ENCODE measurements around the gene PAQR5. TPM values are rescaled to one million over a fixed set of nuclear protein-coding genes. Genes with fewer than 3 reads are reported as not detected.

Gene PAQR5
- polyA plus RNA-seq, 1 experiment, result 2.8 TPM

DNA sequence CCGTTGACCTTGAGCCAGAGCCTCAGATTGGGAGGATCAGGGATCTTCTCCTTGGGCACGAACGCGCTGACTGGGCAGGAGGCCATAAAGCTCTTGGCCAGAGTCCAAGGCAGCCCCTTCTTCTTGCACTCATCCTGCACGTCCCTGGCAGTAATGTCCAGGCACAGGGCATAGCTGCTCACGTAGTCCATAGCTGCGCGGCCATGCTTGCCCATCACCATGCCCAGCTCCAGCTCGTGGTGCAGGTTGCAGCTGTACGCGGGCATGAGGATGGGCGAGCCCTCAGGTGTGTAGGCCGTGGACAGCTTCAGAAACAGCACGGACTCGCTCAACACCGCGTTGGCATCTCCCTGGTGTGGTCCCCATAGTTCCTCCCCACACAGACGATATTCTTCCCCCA, 136.0 kb downstream of the PAQR5 start:
- H3K36me3 ChIP-seq (ENCODE audit: control insufficient read depth, insufficient read depth, low read length), result no peaks in the 10 kb centered on the region
- DNase-seq (ENCODE audit: low read depth), result no peak
- POLR2A ChIA-PET, result no interaction called here
- H3K4me3 ChIP-seq (ENCODE audit: low read depth, low read length), result no peak overlapping the region
- TF ChIP-seq, protein P1, sequence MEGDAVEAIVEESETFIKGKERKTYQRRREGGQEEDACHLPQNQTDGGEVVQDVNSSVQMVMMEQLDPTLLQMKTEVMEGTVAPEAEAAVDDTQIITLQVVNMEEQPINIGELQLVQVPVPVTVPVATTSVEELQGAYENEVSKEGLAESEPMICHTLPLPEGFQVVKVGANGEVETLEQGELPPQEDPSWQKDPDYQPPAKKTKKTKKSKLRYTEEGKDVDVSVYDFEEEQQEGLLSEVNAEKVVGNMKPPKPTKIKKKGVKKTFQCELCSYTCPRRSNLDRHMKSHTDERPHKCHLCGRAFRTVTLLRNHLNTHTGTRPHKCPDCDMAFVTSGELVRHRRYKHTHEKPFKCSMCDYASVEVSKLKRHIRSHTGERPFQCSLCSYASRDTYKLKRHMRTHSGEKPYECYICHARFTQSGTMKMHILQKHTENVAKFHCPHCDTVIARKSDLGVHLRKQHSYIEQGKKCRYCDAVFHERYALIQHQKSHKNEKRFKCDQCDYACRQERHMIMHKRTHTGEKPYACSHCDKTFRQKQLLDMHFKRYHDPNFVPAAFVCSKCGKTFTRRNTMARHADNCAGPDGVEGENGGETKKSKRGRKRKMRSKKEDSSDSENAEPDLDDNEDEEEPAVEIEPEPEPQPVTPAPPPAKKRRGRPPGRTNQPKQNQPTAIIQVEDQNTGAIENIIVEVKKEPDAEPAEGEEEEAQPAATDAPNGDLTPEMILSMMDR (IDR thresholded peaks at IDR 0.05; ENCODE audit: insufficient read depth, low read depth, low read length), result no peak
- CTCF ChIA-PET, result interaction anchor here (1.4 kb wide), 1 partner anchor 9 kb away, joined by 3 read pairs; no protein-coding TSS in a partner anchor
- no peaks in the 10 kb centered on the region for H3K27me3 ChIP-seq (ENCODE audit: control insufficient read depth, insufficient read depth, low read length)

DNA sequence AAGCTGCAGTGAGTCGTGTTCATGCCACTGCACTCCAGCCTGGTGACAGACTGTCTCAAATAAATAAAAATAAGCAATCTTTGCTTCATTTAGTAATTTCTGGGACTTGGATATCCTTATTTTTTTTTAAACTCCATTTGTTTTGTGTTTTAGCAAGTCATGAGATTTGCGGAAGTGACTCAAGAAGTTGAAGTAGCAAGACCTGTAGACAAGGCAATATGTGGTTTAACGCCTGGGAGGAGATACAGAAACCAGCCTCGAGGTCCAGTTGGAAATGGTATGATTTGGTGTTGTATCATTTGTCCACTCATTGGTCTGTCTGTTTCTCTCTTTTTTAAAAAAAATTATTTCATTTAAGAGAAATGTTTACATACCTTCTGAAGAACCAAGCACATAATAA, 137.3 kb downstream of the PAQR5 start:
- Histone ChIP-seq H3K4me3 (ENCODE audit: low read depth, low read length) (no peak overlapping the region), H3K36me3 (ENCODE audit: control insufficient read depth, insufficient read depth, low read length) (no peaks in the 10 kb centered on the region), H3K27me3 (ENCODE audit: control insufficient read depth, insufficient read depth, low read length) (no peaks in the 10 kb centered on the region)
- DNase-seq (ENCODE audit: low read depth), result no peak
- ChIA-PET POLR2A (no interaction called here), CTCF (interaction anchor here (0.6 kb wide), 1 partner anchor 612 kb away, joined by 3 read pairs; no protein-coding TSS in a partner anchor)
- TF ChIP-seq, protein P1 (IDR thresholded peaks at IDR 0.05; ENCODE audit: insufficient read depth, low read depth, low read length), result no peak

DNA sequence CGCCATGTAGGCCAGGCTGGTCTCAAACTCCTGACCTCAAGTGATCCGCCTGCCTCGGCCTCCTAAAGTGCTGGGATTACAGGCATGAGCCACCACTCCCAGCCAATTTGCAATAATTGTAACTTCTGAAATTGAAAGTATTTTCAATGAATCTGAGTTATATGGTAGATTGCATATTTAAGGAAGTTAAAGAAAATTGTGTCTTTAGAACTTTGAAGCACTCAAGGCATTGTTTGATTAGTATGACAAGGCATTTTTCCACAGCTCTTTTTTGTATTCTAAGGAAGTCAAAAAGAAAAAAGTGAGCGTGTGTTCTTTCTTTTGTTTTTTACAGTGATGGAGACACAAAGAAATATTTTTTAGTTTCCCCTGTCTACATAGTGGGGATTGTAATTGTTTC, 138.2 kb downstream of the PAQR5 start:
- CTCF ChIA-PET, result no interaction called here
- no peak overlapping the region for H3K4me3 ChIP-seq (ENCODE audit: low read depth, low read length)
- peaks cover 1% of the 10 kb centered on the region; the same call in 1 of the 2 replicates for H3K36me3 ChIP-seq (ENCODE audit: control insufficient read depth, insufficient read depth, low read length)
- H3K27me3 ChIP-seq (ENCODE audit: control insufficient read depth, insufficient read depth, low read length), result no peaks in the 10 kb centered on the region
- POLR2A ChIA-PET, result no interaction called here
- TF ChIP-seq, protein P1 (IDR thresholded peaks at IDR 0.05; ENCODE audit: insufficient read depth, low read depth, low read length), result no peak
- no peak for DNase-seq (ENCODE audit: low read depth)

DNA sequence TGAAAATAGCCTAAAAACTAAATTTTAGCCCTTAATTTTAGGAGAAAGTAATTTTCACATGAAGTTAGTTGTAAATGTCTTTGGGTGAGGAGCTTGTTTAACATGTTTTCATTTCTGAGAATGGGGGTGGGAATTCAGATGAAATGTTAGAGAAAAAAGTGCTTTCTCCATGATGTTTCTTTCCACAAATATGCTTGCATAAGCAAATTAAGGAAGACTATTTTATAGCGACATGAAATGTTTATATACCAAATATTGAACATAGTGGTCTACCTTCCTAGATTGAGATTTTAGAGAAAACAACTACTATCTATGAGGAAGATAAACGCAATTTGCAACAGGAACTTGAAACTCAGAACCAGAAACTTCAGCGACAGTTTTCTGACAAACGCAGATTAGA, 140.9 kb downstream of the PAQR5 start:
- TF ChIP-seq, protein P1 (IDR thresholded peaks at IDR 0.05; ENCODE audit: insufficient read depth, low read depth, low read length), result no peak
- Histone ChIP-seq H3K4me3 (ENCODE audit: low read depth, low read length) (no peak overlapping the region), H3K27me3 (ENCODE audit: control insufficient read depth, insufficient read depth, low read length) (no peaks in the 10 kb centered on the region), H3K36me3 (ENCODE audit: control insufficient read depth, insufficient read depth, low read length) (peaks cover 1% of the 10 kb centered on the region; the same call in 1 of the 2 replicates)
- ChIA-PET CTCF (interaction anchor here (0.6 to 1.3 kb wide), 2 partner anchors 23 to 26 kb away, joined by 3 to 6 read pairs; partner anchors contain the start of gene KIF23), POLR2A (no interaction called here)
- DNase-seq (ENCODE audit: low read depth), result no peak

DNA sequence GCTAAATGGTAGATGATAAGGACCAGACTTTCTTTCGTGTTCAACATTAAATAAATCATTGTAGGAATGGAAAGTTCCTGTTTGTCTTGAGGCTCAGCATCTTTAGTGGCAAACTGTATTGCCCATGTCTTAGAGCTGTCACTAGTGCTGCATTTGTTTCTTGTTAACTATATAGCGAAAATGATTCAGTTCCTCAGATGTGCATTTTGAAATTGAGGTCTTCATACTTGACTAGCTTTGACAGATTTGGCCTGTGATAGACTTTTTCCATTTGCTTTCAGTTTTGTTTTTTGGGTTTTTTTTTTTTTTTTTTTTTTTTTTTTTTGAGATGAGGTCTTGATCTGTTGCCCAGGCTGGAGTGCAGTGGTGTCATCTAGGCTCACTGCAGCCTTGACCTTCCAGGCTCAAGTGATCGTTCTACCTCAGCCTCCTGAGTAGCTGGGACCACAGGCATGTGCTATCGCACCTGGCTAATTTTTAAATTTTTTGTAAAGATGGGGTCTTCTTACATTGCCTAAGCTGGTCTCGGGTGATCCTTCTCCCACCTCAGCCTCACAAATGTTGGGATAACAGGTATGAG, 144.4 kb downstream of the PAQR5 start:
- Histone ChIP-seq H3K27me3 (ENCODE audit: control insufficient read depth, insufficient read depth, low read length) (no peaks in the 10 kb centered on the region), H3K4me3 (ENCODE audit: low read depth, low read length) (no peak overlapping the region), H3K36me3 (ENCODE audit: control insufficient read depth, insufficient read depth, low read length) (peaks cover 1% of the 10 kb centered on the region; the same call in 1 of the 2 replicates)
- CTCF ChIA-PET, result interaction anchor here (1.4 kb wide), 1 partner anchor 19 kb away, joined by 4 read pairs; no protein-coding TSS in a partner anchor
- POLR2A ChIA-PET, result interaction anchor here (0.6 kb wide), 1 partner anchor 19 kb away, joined by 16 read pairs; no protein-coding TSS in a partner anchor
- no peak for DNase-seq (ENCODE audit: low read depth)
- TF ChIP-seq, protein P1 (IDR thresholded peaks at IDR 0.05; ENCODE audit: insufficient read depth, low read depth, low read length), result no peak

Measured in BJ (cell line).